GM19397 (cell line): ENCODE measurements around the gene ZNF333.
"Not testable (repeated sequence)": the region's sequence is repeated elsewhere in the genome, so short reads cannot be mapped to it uniquely, and the experiment has no call there.

Experiments
- ATAC-seq: cut with Tn5 transposase; IDR thresholded peaks from one replicate; pipeline ENCODE4 v1.9.1; 2021; ENCODE audit warnings: mild to moderate bottlenecking, moderate library complexity; ENCODE audit not compliant: unreplicated experiment

ZNF333 gene

GRCh38 chr19:14695471-14695870 lies 5.6 kb downstream of the ZNF333 start:
- ATAC-seq = no peak

DNA sequence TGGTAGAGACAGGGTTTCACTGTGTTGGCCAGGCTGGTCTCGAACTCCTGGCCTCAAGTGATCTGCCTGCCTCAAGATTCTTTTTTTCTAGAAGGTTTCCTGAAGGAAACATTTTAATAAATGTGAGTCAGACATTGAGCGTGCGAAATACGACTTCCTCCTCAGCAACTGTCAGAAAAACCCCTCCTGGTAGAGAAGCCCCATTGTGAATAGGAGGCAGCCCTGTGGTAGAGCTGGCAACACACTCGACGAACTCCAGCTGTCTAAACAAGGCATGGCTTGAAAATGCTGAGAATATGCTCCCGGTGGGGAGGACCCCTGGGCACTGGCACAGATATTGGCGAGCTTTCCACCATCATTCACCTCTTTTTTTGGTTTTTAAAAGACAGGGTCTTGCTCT lies 9.8 kb downstream of the ZNF333 start:
- ATAC-seq = no peak

DNA sequence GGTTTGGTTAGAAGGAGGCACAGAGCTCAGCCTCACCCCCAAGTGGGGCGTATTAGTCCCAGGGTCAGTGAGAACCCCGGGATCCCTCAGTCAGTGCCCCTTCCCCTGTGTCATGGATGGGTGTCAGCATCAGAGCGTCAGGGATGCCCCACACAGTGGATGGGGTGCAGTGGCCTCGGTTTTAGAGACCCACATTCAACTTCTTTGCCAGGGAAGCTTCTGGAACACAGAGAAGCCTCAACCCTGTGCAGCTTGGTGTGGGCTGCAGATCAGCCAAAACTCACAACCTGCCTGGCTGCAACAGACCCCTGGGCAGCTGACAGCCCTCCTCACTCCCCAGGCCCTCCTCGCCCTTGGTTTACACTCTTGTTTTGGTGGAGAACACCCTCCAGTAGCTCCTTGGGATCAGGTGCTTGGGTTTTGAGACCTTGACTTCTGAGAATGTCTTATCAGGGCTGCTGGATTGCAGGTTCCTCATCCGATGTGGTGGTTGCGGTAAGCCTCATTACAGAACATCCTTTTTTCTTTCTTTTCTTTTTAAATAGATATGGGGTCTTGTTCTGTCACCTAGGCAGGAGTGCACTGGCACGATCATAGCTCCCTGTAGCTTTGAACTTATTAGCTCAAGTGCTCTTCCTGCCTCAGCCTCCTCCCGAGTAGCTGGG lies 11.0 kb downstream of the ZNF333 start:
- no peak for ATAC-seq

- ATAC-seq = no peak
Observed at GRCh38 chr19:14703833-14704232, 14.0 kb downstream of the ZNF333 start.

DNA sequence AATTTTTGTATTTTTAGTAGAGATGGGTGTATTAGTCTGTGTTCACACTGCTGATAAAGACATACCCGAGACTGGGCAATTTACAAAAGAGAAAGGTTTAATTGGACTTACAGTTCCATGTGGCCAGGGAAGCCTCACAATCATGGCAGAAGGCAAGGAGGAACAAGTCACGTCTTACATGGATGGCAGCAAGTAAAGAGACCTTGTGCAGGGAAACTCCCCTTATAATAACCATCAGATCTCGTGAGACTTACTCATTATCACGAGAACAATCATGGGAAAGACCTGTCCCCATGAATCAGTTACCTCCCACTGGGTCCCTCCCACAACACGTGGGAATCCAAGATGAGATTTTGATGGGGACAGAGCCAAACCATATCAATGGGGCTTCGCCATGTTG lies 14.6 kb downstream of the ZNF333 start:
- no peak for ATAC-seq

GRCh38 chr19:14715841-14716240 lies 26.0 kb downstream of the ZNF333 start:
- no peak for ATAC-seq

- ATAC-seq = no peak
Observed at GRCh38 chr19:14718522-14719116, 28.8 kb downstream of the ZNF333 start.

DNA sequence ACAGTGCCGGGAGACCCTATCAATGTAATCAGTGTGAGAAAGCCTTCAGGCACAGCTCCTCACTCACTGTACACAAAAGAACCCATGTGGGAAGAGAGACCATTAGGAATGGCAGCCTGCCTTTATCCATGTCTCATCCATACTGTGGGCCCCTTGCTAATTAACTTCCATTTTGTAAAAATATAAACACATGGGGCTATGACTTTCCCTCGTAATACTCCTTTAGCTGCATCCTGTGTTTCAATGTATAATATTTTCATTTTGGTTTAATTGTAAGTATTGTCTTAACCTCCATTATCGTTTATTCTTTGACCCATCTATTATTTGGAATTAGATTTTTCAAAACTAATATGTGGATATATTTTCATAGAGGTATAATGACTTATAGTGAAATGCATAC lies 29.3 kb downstream of the ZNF333 start:
- ATAC-seq = no peak

DNA sequence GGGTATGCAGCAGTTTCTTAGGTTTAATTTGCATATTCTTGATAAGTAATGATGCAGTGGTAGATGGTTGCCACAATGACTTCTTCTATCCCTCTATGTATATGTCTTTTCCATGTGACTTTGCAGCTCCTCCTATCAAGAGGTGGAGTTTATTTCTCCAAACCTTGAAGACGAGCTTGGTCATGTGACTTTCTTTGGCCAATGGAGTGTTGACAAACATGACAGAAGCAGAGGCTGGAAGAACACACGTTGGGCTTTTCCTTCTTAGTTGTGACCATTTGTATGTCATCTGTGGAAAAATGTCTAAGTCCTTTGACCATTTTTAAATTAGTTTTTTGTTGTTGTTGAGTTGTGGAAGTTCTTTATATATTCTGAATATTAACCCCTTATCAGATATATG lies 32.3 kb downstream of the ZNF333 start:
- no peak for ATAC-seq

DNA sequence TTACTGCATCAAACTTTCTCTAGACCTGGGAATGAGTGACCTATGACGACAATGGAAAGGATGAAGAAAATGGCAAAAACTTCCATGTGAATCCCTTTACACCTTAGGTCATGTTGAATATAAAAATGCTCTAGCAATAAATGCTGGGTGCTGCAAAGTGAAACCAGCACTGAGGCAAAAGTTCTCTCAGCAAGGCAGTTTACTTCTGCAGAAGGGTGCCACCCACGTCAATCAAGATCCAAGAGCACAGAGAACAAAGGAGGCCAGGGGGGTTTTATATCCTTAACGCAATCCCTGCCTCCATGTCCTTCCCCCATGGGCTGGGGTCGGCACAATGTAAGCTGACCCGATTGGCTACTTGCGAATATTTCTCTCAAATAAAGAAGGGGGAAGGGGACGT lies 38.7 kb downstream of the ZNF333 start:
- no peak for ATAC-seq

DNA sequence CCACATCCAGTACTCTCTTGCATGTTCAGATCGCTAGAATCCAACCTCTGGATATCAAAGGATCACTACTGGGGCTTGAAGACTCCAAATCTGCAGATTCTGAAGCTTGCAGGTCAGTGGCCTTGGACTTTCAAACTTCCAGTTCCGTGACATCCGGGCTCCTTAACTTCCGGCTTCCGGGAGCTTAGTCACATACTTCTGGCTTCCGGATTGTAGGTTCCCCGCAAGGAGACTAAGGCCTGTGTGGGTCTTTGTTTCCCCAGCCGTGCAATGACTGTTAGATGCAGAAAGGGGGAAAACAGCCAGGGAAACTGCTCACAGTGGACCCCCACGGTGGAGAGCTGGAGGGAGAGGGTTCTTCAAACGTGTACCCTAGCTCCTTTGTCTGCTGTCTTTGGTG lies 41.4 kb downstream of the ZNF333 start:
- no peak for ATAC-seq

GRCh38 chr19:14732510-14732909 lies 42.7 kb downstream of the ZNF333 start:
- ATAC-seq = no peak

DNA sequence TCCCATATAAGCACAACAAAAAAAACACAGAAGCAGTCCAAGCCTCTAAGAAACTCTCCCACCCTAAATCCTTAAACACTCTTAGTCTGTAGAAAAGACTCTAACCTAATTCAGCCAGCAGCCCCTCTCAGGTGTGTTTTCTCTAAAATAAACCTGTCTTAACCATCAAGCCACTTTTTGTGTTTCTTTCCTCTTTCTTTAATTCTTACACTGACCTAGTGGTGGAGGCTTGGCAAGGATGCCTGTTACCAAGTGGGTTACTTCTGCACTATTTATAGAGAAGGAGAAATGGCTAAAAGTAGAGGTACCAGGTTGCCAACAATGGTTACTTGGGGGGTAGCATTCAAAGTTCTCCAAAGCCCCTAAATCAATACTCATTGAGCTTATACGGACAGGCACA lies 43.7 kb downstream of the ZNF333 start:
- no peak for ATAC-seq

DNA sequence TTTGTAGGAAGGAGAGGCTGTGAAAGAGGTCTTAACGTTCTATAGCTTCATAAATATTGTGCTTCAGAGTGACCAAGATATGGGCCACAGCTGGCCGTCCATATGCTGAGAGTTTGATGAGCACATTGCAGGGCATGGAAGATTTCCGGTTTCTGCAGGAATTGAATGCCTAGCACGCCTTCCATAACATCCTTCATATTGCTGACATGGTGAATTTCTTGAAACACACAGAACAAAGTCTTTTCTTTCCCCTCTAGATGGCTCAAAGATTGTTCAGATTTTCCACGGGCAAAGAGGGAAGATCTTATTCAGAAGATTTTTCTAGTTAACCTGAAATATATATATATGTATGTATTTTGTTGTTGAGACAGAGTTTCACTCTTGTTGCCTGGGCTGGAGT lies 46.1 kb downstream of the ZNF333 start:
- no peak for ATAC-seq

DNA sequence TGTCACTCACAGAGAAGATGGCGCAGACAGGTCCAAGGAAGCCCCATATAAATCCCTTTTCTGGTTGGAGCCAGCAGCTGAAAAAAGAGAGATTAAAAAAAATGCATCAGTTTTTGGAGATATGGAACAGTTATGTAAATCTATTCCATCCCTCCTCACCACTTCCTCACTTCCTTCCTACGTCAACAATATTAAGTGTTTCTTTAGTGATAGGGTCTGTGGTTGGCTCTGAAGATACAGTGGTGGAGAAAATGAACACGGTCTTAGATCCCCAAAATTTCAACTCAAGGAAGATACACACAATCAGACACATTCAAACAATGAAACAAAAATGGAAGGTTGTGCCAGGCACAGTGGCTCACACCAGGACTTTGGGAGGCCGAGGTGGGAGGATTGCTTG lies 57.0 kb downstream of the ZNF333 start:
- ATAC-seq = no peak

GRCh38 chr19:14748601-14749000 lies 58.8 kb downstream of the ZNF333 start:
- no peak for ATAC-seq

DNA sequence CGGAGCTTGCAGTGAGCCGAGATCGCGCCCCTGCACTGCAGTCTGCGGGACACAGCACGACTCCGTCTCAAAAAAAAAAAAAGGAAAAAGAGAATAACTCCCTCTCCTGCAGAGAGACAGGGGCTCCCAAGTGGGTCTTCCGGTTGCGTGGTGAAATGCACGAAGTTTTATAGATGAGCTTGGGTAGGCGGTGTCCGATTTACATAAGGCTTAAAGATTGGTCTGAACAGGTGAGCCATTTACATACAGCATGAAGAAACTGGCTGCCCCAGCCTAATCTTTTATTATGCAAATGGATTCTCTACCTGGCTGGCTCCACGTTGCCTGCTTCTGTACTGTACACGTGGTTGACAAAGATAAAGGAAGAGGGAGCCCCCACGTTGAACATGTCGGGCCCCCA lies 69.0 kb downstream of the ZNF333 start:
- no peak for ATAC-seq

GRCh38 chr19:14761607-14762006 lies 71.8 kb downstream of the ZNF333 start:
- no peak for ATAC-seq

DNA sequence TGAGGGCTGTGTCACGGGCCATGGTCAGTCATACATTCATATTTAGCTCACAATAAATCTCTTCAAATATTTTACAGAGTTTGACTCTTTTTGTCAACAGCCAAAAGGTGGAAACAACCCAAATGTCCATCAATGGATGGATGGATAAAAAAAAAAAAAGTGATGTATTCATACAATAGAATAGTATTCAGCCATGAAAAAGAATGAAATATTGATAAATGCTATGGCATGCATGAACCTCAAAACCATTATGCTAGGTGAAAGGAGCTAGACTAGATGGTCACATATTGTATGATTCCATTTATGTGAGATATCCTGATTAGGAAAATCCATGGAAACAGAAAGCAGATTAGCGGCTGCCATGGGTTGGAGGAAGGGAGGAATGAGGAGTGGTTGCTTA lies 72.3 kb downstream of the ZNF333 start:
- ATAC-seq = no peak

- no peak for ATAC-seq
Observed at GRCh38 chr19:14763497-14764145, 73.8 kb downstream of the ZNF333 start.

GRCh38 chr19:14764401-14764800 lies 74.6 kb downstream of the ZNF333 start:
- no peak for ATAC-seq

DNA sequence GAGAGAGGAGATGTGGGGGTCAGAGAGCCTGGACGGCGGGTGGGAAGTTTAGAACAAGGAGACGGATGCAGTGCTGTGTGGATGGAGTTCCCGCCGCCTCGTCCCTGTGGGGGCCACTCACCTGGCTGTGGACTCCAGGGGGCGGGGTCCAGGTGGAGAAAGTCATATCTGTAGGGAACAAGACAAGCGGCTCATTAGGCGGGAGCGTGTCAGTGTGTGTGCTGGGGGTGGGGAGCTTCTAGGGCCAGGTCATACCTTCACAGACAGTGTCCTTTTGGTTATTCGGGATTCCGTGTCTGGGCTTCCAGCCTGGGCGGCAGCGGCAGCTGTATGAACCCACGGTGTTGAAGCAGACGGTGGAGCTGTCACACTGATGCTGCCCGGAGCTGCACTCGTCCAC lies 75.6 kb downstream of the ZNF333 start:
- not testable (repeated sequence) for ATAC-seq

DNA sequence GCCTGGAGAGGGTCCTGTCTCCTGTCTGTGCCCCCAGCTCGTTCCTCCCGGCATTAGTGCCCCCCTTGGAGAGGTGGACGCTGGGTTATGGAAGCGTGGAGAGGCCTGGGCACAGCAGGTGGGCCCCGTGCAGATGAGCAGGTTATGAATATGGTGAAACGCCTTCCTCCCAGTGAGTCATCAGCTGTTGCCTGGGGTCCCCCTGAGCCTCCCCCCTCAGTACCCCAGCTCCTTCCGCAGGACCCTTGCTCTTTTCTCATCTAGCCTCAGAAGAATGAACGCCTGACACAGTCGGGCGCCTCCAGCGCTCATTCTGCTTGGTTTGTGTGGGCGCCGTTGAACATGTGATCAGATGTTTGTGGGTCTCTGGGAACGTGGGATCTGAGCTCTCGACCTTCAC lies 76.0 kb downstream of the ZNF333 start:
- not testable (repeated sequence) for ATAC-seq
